HTR-8/SVneo (cell line): ENCODE measurements around the gene TAT.
A peak's percentile ranks its signal among the peaks of the same experiment; 100 is the strongest.
"Not testable (repeated sequence)": the region's sequence is repeated elsewhere in the genome, so short reads cannot be mapped to it uniquely, and the experiment has no call there.

Experiments used
- DNase-seq: peaks from one replicate; pipeline ENCODE4 v3.0.0; 2011; ENCODE audit warnings: low spot score, mixed read lengths; ENCODE audit not compliant: insufficient read length
- FAIRE-seq: peaks from 2 replicates; lab custom pipeline; 2011; peaks lifted over from hg19 to GRCh38; lab: Jason Lieb, UNC

Gene TAT

DNA sequence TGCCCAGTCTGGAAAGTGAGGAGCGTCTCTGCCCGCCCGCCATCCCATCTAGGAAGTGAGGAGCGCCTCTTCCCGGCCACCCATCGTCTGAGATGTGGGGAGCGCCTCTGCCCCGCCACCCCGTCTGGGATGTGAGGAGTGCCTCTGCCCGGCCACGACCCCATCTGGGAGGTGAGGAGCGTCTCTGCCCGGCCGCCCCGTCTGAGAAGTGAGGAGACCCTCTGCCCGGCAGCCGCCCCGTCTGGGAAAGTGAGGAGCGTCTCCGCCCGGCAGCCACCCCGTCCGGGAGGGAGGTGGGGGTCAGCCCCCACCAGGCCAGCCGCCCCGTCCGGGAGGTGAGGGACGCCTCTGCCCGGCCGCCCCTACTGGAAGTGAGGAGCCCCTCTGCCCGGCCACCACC is 12.4 kb upstream of the TAT start:
- not testable (repeated sequence) for FAIRE-seq, DNase-seq

DNA sequence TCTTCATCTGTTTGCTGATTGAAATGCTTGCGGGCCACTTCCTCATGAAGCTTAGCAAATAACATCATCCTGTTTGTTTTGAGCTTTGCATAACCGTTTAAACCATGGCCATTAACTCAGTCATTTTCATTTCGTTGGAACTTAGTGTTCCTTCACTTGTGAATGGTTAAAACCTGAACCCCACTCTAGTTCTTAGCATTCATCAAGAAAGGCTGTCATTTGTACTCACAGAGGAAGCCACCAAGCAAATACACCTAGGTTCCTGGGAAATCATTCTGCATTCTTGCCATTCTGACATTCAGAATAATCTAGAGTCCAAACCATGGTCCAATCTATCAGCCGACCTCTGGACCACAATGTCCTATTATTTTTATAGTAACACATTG is 8.4 kb upstream of the TAT start:
- FAIRE-seq (no peak), DNase-seq (no peak)

DNA sequence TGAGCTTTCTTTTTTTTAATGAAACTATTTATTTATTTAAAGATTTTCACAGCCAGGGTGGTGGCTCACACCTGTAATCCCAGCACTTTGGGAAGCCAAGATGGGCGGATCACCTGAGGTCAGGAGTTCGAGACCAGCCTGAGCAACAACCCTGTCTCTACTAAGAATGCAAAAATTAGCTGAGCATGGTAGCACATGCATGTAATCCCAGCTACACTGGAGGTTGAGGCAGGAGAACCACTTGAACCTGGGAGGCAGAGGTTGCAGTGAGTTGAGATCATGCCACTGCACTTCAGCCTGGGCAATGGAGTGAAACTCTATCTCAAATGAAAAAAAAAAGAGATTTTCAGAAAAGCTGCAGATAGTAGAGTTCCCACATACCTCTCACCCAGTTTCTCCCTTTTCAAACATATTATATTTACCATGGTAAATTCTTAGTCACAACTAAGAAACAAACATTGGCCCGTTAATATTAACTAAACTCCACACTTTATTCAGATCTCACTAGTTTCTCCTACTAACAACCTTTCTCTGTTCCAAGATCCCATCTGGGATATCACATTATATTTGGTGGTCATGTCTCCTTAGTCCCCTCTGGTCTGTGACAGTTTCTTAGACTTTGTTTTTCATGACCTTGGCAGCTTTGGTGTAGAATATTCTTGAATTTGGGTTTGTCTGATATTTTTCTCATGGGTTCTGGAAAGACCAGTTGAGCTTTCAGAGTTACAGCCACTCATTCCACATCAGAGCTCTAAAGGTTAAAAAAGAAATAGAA is 7.8 kb upstream of the TAT start:
- FAIRE-seq = no peak
- DNase-seq = no peak

DNA sequence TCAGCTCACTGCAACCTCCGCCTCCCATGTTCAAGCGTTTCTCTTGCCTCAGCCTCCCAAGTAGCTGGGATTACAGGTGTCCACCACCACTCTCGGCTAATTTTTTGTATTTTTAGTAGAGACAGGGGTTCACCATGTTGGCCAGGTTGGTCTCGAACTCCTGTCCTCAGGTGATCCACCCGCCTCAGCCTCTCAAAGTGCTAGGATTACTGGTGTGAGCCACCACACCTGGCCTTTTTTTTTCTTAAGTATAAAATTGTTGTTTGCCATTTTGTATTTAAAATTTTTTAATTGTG is 5.6 kb upstream of the TAT start:
- not testable (repeated sequence) for DNase-seq, FAIRE-seq

DNA sequence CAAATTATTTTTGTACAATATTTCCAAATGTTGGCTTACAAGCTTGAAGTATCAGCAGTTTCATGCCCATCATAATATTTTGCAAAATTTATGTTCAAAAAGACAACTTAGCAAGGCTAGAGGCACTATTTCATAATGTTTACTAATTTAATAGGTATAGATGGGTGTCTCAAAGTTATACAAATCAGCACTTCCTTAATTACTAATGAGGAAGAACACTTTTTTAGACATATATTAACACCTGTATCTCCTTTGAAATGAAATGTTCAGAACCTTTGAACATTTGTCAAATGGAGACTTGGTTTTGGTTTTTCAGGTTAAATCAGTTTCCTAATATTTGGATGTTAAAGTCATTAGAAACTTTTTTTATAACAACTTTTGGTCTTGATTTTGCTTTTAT is 2.2 kb downstream of the TAT start:
- FAIRE-seq = no peak
- no peak for DNase-seq

DNA sequence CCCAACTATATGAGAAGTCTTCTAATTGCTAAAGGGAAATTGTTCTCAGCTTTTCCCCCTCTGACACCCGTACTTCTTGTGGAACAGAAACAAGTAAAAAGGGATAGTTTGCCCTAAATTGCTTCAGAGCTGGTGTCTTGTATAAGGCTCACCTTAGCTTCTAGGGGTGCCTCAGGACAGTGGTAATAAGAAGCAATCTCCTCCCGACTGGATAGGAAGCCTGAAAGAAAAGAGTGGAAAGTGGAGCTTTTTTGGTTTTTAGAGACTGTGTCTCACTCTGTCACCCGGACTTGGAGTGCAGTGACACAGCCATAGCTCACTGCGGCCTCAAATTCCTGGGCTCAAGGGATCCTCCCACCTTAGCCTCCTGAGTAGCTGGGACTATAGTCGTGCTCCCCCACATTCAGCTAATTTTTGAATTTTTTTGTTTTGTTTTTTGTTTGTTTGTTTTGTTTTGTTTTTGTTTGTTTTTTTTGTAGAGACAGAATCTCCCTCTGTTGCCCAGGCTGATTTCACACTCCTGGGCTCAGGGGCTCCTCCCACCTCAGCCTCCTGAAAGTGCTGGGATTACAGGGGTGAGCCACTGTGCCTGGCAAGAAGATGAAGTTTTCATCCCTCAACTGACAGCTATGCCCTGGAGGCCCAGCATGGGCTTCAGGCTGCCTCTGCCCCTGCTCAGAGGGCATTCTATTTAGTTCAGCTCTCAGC is 3.4 kb downstream of the TAT start:
- DNase-seq (no peak), FAIRE-seq (peak; percentile 66)

DNA sequence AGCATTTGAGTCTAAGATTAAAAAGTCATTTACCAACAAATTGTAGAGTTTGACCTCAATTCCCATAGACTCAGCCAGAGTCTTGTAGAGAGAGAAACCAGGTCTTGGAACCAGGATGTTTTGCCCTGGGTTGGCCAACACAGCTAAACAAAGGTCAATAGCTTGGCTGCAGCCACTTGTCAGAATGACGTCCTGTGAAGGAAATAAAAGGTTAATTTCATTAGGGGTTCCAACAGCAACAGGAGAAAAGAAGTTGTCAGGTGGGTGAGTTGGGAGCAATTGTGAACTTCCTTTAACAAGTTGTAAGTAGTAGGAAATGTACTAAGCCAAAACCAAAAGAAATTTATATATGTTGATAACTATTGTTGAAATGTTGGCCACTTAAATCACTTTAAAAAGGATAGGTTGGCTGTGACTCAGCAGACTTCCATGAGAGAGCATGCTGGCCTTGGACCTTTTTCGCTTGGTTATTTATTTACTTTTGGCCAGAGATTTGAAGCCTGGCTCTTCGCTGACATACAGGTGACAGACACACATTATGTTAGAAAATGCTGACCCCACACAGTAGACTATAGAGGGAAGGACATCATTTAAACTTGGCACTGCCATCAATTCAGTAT is 4.3 kb downstream of the TAT start:
- no peak for FAIRE-seq
- DNase-seq = no peak

DNA sequence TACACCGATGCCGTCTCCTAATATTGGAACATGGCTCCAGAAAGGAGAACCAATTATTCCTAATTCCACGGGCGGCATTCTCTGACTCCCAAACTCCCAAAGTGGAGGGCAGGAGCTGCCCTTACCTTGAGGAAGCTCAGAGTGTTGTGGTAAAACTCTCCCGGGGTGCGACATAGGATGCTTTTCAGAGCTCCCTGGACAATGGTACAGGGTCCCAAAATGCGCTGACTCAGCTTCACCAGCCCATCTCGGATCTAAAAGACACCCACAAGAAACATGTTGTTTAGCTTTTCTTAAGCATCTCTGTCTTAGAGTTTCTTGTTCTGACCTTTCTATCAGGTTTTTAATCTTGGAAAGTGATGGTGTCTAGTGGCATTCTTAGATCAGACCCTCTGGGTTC is 6.7 kb downstream of the TAT start:
- FAIRE-seq (no peak), DNase-seq (no peak)

DNA sequence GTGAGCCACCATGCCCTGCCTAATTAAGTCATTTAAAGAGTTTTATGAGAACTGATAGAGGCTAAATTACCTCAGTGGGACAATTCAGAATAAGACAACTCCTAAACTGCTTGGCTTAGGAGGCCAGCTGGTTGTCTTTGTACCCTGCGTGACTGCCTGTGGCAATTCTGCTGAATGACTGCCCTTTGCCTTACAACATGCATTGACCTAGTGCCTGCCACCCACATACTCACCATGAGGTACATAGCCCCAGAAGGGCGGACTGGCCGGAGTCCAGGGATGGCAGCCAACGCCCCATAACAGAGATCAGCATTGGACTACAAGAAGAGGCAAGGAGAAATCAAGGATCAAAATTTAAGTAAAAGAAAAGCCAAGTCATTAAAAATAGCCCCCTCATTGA is 7.3 kb downstream of the TAT start:
- no peak for DNase-seq
- FAIRE-seq = no peak

DNA sequence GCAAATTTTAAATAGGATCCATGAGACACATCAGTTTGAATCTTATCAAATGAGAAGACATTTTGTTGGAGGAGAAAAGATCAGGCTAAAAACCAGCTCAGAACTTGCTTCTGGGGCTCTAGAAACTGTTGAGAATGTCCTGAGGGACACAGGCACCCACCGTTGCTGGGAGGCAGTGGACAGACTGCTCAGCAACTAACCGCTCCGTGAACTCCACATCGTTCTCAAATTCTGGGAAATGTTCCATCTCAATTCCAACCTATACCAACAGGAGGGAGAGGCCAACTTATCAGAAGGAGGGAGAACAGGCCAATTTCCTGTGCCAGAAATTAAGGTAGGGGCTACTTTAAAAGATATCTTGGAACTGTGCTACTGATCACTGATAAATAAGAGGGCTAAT is 8.3 kb downstream of the TAT start:
- no peak for FAIRE-seq
- no peak for DNase-seq

DNA sequence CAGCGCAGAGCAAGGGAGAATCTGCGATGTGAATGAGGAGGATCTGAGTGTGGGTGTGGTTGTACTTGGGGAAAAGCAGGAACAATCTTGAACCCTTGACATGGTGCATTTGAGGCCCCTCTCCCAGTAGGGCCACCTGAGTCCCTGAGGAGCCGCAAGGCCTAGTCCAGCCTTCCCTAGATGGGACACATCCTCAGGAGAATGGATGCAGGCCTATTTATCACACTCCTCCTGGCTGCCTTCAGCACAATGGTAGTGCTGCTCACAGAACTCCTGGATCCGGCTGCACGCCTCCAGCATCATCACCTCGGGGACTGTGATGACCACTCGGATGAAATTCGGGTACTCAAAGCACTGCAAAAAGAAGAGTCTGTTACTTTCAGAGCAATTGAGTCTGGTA is 9.0 kb downstream of the TAT start:
- FAIRE-seq = no peak
- DNase-seq = no peak

DNA sequence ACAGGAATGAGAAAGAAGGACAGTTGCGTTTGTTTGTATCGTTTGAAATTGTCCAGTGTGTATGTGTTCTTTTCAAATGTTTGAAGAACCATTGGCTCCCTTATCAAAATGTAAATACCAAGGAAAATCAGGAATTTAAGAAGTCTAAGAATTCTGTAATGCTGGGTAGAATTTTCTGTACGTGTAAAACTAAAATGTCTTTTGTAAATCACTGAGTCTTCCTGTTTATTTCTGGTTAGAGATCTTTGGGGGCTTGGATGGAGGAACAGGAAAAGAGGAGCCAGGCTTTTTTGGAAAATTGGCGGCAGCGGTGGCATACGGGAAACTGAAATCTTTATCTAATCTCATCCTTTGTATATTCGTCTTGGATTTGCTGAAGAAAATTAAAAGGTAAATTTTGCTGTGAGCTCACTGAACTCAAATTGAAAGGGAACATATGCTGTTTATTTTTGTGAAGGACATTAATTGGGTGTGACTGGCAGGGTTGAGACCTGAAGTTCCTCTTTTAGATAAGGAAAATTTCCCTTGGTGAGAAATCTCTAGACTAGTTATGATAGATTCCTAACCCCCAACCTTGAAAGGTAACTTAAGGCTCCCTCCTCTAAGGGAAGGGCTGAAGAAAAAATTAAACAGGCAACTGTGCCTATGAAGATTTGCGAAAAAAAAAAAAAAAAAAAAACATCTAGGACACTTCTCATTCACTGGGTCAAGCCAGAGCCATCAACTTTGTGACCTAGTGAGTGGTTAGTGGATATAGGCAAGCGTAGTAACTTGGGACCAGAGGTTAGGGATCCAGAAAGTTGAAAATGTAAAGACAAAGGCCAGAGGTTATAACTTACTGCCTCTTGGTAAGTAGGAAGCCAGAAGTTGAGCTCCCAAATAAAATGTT is 10.8 kb downstream of the TAT start:
- FAIRE-seq = no peak
- DNase-seq = no peak

DNA sequence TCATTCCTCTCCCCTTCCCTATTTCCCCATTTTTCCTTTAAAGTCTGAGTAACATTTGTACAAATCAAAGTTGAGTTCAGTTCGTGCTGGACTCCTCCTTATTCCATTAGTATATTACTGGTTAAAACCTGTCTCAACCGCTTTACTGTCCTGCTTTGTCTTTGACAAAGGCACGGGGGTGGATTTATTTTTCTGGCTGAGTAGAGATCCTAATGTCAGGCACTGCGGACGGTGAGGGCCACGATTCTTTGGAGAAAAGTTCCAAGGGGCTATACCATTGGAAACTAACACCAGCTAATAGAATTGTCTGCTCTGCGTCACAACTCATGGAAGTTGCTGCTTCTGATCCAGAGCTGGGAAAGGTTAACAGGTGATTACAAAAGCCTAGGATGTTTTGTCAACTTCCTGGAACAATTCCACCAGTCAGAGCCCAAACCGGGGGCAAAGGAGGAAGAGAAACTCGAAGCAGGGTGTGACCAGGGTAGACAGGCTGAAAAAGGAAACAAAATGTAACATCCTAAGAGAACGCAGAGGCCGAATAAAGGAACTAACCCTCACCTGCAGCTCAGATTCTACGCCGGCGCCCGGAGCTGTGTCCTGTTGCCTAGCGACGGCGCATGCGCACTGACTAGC is 12.4 kb downstream of the TAT start:
- FAIRE-seq = no peak
- DNase-seq = no peak

DNA sequence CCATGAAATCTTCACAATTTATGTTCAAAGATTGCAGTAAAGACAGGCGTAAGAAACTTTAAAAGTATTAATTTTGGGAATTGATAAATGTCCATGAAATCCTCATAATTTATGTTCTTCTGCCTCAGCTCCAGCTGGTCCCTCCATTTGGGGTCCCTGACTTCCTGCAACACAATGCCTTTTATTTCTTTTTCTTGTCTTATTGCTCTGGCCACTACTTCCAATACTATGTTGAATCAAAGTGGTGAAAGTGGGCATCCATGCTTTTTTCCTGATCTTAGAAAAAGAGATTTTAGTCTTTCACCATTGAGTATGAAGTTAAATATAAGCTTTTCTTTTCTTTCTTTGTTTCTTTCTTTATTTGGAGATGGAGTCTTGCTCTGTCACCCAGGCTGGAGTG is 14.3 kb downstream of the TAT start:
- DNase-seq (no peak), FAIRE-seq (no peak)

DNA sequence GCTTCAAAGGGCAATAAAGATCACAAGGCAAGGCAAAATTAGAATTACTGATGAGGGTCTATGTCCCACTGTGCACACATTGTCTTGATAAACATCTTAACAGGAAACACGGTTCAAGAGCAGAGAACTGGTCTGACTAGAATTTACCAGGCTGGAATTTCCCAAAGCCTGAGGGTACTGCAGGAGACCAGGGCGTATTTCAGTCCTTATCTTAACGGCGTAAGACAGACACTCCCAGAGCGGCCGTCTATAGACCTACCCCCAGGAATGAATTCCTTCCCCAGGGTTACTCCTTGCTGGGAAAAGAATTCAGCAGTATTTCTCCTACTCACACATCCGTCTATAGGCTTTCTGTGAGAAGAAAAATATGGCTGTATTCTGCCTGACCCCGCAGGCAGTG is 15.0 kb downstream of the TAT start:
- not testable (repeated sequence) for FAIRE-seq, DNase-seq

DNA sequence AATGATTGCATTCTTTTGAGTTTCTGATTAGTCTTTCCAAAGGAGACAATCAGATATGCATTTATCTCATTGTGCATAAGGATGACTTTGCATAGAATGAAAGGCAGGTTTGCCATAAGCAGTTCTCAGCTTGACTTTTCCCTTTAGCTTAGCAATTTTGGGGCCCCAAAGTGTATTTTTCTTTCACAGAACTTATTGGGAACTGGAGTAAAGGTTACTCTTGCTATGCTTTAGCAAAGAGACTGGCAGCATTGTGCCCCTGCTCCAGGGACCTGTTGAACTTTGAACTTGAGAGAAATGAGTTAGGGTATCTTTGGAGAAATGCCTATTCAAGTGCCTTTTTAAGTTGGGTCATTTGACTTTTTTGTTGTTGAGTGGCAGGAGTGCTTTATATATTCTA is 17.0 kb downstream of the TAT start:
- no peak for FAIRE-seq
- no peak for DNase-seq

DNA sequence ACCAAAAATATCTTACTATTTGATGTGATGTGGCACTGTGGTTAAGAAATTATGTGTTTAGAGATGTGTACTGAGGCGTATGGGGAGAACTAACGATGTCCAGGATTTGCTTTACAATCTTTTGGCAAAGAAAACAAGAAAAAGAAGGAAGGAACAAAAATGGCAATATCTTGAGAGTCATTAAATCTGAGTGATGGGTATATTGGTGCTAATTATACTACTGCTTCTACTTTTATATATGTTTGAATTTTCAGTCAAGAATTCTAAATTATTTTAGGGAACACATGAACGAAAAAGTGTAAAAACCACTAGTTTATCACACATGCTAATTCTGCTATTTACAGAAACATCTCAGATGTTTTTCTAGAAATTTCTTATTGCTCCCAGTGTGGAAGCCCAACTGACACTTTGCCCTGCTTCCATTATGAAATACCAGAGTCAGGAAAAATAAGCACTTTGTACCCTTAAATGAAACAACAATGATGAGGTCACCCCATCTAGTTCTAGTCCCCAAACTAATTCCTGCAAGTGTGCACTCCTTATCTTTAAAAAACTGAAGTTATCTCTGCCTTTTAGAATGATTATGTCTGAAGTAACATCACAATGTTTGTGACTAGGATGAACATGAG is 18.8 kb downstream of the TAT start:
- FAIRE-seq (no peak), DNase-seq (no peak)

DNA sequence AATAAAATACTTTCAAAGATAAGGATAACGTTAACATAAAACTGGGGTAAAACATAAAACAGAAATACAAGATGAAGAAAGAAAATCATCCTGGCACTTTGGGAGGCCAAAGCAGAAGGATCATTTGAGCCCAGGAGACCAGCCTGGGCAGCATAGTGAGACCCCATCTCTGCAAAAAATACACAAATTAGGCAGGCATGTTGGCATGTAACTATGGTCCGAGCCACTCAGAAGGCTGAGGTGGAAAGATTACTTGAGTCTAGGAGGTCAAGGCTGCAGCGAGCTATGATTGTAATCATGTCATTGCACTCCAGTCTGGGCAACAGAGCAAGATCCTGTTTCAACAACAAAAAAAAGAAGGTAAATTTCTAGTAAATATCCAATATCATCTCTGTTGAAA is 19.6 kb downstream of the TAT start:
- DNase-seq (no peak), FAIRE-seq (peak; percentile 67)

DNA sequence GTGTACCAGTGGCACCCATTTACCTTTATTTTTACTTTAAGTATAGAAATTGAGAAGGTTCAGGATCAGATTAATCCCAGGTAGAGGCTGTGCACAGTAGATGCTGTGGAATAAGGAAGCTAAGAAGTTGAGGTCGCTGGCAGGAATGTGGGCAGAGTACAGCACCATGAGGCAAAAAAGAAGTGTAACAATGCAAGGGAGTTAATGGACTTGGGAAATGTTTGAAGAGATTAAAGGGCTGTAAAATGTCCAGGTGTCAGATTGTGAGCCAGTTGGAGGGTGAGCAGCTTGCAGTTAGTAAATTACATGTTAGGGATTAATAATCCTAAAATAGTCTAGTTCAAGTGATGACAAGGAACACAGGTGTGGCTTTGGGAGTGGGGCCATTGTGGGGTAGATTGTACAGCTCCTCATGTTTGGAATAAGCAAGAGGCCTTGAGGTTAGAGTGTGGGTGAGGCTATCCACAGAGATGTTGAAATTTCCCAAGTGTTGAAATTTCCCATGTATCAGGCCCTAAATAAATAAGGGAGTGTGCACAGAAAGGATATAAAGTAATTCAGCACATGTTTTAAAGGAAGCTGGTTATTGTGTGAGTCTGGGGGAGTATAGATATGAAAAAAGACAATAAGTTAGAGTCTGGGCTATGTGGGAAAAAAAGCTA is 21.5 kb downstream of the TAT start:
- FAIRE-seq = no peak
- no peak for DNase-seq
